ENCODE results near the gene GSDME.

DNA sequence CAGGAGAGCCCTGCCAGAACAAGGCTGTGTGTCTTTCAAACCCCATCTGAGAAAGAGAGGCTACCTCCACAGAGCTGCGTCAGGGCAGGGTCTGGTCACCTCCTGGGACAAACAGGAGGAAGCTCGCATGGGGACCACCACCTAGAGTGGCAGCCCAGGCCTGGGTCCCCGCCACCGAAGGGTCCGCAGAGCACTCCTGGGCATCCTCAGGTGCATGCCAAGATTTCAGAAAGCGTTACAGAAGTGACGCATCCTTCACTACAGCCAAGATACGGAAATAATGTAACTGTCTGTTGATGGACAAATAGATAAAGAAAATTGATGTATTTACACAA is 42.6 kb downstream of the GSDME start:
- TF ChIP-seq, protein P1, sequence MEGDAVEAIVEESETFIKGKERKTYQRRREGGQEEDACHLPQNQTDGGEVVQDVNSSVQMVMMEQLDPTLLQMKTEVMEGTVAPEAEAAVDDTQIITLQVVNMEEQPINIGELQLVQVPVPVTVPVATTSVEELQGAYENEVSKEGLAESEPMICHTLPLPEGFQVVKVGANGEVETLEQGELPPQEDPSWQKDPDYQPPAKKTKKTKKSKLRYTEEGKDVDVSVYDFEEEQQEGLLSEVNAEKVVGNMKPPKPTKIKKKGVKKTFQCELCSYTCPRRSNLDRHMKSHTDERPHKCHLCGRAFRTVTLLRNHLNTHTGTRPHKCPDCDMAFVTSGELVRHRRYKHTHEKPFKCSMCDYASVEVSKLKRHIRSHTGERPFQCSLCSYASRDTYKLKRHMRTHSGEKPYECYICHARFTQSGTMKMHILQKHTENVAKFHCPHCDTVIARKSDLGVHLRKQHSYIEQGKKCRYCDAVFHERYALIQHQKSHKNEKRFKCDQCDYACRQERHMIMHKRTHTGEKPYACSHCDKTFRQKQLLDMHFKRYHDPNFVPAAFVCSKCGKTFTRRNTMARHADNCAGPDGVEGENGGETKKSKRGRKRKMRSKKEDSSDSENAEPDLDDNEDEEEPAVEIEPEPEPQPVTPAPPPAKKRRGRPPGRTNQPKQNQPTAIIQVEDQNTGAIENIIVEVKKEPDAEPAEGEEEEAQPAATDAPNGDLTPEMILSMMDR (IDR thresholded peaks at IDR 0.05) = no peak
- TF ChIP-seq POLR2A (IDR thresholded peaks at IDR 0.05) = no peak
